ENCODE data around the gene PTGR3.

PTGR3 gene

GRCh38 chr18:75167137-75167536 is 41.8 kb downstream of the PTGR3 start:
- no peak overlapping the region for H3K4me3 ChIP-seq (replicated peaks in 1 of 2; ENCODE audit: low read depth in 2 of 2, low read length in 2 of 2)
- no peak for DNase-seq (ENCODE audit: low read depth in 2 of 2)
- no peak for TF ChIP-seq CTCF (IDR thresholded peaks at IDR 0.05; ENCODE audit: low read depth, low read length)

- no peak for DNase-seq (ENCODE audit: low read depth in 2 of 2)
- no peak for TF ChIP-seq CTCF (IDR thresholded peaks at IDR 0.05; ENCODE audit: low read depth, low read length)
- H3K4me3 ChIP-seq (replicated peaks in 1 of 2; ENCODE audit: low read depth in 2 of 2, low read length in 2 of 2): no peak overlapping the region
Observed at GRCh38 chr18:75165926-75166325, 43.0 kb downstream of the PTGR3 start.

- no peak overlapping the region for H3K4me3 ChIP-seq (replicated peaks in 1 of 2; ENCODE audit: low read depth in 2 of 2, low read length in 2 of 2)
- no peak for DNase-seq (ENCODE audit: low read depth in 2 of 2)
- TF ChIP-seq CTCF (IDR thresholded peaks at IDR 0.05; ENCODE audit: low read depth, low read length): no peak
Observed at GRCh38 chr18:75164479-75164878, 44.5 kb downstream of the PTGR3 start.

GRCh38 chr18:75163736-75164135 is 45.2 kb downstream of the PTGR3 start:
- DNase-seq (ENCODE audit: low read depth in 2 of 2): no peak
- no peak overlapping the region for H3K4me3 ChIP-seq (replicated peaks in 1 of 2; ENCODE audit: low read depth in 2 of 2, low read length in 2 of 2)
- no peak for TF ChIP-seq CTCF (IDR thresholded peaks at IDR 0.05; ENCODE audit: low read depth, low read length)

- DNase-seq (ENCODE audit: low read depth in 2 of 2): no peak
- no peak overlapping the region for H3K4me3 ChIP-seq (replicated peaks in 1 of 2; ENCODE audit: low read depth in 2 of 2, low read length in 2 of 2)
- no peak for TF ChIP-seq CTCF (IDR thresholded peaks at IDR 0.05; ENCODE audit: low read depth, low read length)
Observed at GRCh38 chr18:75162978-75163377, 46.0 kb downstream of the PTGR3 start.

- H3K4me3 ChIP-seq (replicated peaks in 1 of 2; ENCODE audit: low read depth in 2 of 2, low read length in 2 of 2): no peak overlapping the region
- DNase-seq (ENCODE audit: low read depth in 2 of 2): peak; percentile 47 to 53
- no peak for TF ChIP-seq CTCF (IDR thresholded peaks at IDR 0.05; ENCODE audit: low read depth, low read length)
Observed at GRCh38 chr18:75162467-75162866, 46.5 kb downstream of the PTGR3 start.

- DNase-seq (ENCODE audit: low read depth in 2 of 2): peak; percentile 5
Observed at GRCh38 chr18:75161256-75162028, 47.5 kb downstream of the PTGR3 start.

More at GRCh38 chr18:75161256-75162028, 47.5 kb downstream of the PTGR3 start:
- H3K4me3 ChIP-seq (replicated peaks in 1 of 2; ENCODE audit: low read depth in 2 of 2, low read length in 2 of 2): peak overlapping the region in 1 of 2 donors; percentile 36
- no peak for TF ChIP-seq CTCF (IDR thresholded peaks at IDR 0.05; ENCODE audit: low read depth, low read length)

Data from cardiac fibroblast (primary cell).